Natural killer cell (primary cell): ENCODE data around the gene LRRN2. TPM values are rescaled to one million over a fixed set of nuclear protein-coding genes. Genes with fewer than 3 reads are reported as not detected.

Source experiments
- ATAC-seq, 3 donors: fragments of 150-1000 bp in 2 of 3; fragments of 200-7000 bp in 1 of 3; cut with Tn5 transposase; 1 replicate in 1 of 3; 2 replicates in 2 of 3; pipeline ENCODE4 v1.10.0; 2021; ENCODE audit warnings: mild to moderate bottlenecking in 2 of 3, moderate library complexity in 2 of 3
- DNase-seq, 2 donors: peaks; one replicate each; pipeline versions ENCODE4 v3.0.0 to v3.0.0-alpha.2; 2013 to 2021; ENCODE audit warnings: mixed read lengths in 1 of 2
- H3K27ac ChIP-seq: one replicate; pipeline ENCODE4 v1.5.1; 2013; ENCODE audit warnings: mild to moderate bottlenecking, low read length
- H3K27me3 ChIP-seq: one replicate; pipeline ENCODE4 v1.6.1; 2013; ENCODE audit warnings: low read length; ENCODE audit not compliant: control insufficient read depth, insufficient read depth
- H3K36me3 ChIP-seq: one replicate; pipeline ENCODE4 v1.6.1; 2013; ENCODE audit warnings: low read length; ENCODE audit not compliant: control insufficient read depth, insufficient read depth
- H3K4me1 ChIP-seq: one replicate; pipeline ENCODE4 v1.6.1; 2013; ENCODE audit warnings: low read length; ENCODE audit not compliant: control insufficient read depth, insufficient read depth
- H3K4me3 ChIP-seq: one replicate; pipeline ENCODE4 v1.5.1; 2013; ENCODE audit warnings: low read length
- H3K9me3 ChIP-seq: one replicate; pipeline ENCODE4 v1.6.1; 2013; ENCODE audit warnings: low read length; ENCODE audit not compliant: control insufficient read depth, insufficient read depth
- H3K27ac Mint-ChIP-seq, 2 donors: one replicate each; pipeline ENCODE4 v1.8.0; 2022; ENCODE audit warnings: mild to moderate bottlenecking in 2 of 2, mixed read lengths in 2 of 2, moderate library complexity in 1 of 2
- H3K27me3 Mint-ChIP-seq, 2 donors: one replicate each; pipeline ENCODE4 v1.8.0; 2022; ENCODE audit warnings: low read depth in 2 of 2, mixed read lengths in 2 of 2
- H3K36me3 Mint-ChIP-seq: one replicate; pipeline ENCODE4 v1.8.0; 2022; ENCODE audit warnings: mixed read lengths
- H3K4me1 Mint-ChIP-seq, 2 donors: one replicate each; pipeline ENCODE4 v1.8.0; 2022; ENCODE audit warnings: mixed read lengths in 2 of 2
- H3K4me3 Mint-ChIP-seq: one replicate; pipeline ENCODE4 v1.8.0; 2022; ENCODE audit warnings: mild to moderate bottlenecking, moderate library complexity, mixed read lengths
- H3K9me3 Mint-ChIP-seq, 2 donors: one replicate each; pipeline ENCODE4 v1.8.0; 2022; ENCODE audit warnings: mixed read lengths in 2 of 2
- WGBS: methylation state at CpG from one replicate; pipeline ENCODE4 v1.1.7; 2013; ENCODE audit warnings: missing lambda C conversion rate; ENCODE audit not compliant: insufficient coverage; 5-methylcytosine and 5-hydroxymethylcytosine counted together
- intact Hi-C: fragments of 100-400 bp; cut with micrococcal nuclease; formaldehyde crosslinking; loops from one replicate; pipeline ENCODE4 v1.14.2; 2022
- total RNA-seq, 4 donors: library from RNA; stranded (reverse); fragments of 120-200 nt in 1 of 4; gene quantifications; one replicate each; pipeline versions ENCODE4 v1.2.3 to v1.2.4, GENCODE V29; 2013 to 2022
- TF ChIP-seq, protein P1 (sequence below): fragments of 200-600 bp; IDR thresholded peaks from one replicate; pipeline ENCODE4 v1.8.0; 2022; ENCODE audit warnings: antibody characterized with exemption

LRRN2 gene
- total RNA-seq, 3 donors from 2014 or later (not counting 1 experiment from before 2014, with no cell fraction given): 0.10 to 0.27 TPM; not detected in 1

DNA sequence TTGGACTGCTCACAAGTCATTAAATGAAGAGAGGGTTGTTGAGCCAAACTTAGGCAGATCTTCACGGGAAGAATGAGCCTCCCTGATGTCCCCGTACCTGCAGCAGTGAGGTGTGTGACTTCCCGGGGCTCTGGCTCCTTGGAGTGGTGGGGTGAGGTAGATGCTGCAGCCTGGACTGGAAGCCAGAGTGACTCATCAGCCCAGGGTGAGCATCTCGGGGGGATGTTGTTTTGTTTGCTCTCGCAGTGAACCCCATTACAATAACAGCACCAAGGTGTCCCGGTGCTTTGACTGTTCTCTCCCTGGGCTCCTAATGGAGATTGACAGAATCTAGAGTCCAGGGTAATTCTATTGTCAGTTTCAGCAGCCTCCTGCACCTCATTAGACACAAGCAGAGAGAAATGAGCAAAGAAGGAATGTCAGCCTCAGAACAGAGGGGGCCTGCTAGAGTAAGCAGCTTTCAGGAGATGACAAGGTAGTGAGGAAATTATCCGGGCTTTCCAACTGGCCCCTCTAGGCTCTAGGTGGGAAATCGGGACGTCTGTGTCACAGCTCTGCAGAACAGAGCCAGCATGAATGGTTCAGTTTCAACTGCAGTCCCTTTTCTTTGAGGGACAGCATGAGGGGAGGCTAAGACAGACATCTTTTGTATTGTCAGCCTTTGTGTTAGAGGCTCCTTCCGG lies 36.0 kb upstream of the LRRN2 start:
- no peak overlapping the region for H3K4me3 Mint-ChIP-seq
- H3K9me3 ChIP-seq: no peaks in the 10 kb centered on the region
- H3K27me3 ChIP-seq: no peaks in the 10 kb centered on the region
- intact Hi-C loops: no loop called here
- no peak overlapping the region for H3K27ac ChIP-seq
- peaks cover 16 to 25% of the 10 kb centered on the region in 2 donors for H3K4me1 Mint-ChIP-seq
- TF ChIP-seq, protein P1, sequence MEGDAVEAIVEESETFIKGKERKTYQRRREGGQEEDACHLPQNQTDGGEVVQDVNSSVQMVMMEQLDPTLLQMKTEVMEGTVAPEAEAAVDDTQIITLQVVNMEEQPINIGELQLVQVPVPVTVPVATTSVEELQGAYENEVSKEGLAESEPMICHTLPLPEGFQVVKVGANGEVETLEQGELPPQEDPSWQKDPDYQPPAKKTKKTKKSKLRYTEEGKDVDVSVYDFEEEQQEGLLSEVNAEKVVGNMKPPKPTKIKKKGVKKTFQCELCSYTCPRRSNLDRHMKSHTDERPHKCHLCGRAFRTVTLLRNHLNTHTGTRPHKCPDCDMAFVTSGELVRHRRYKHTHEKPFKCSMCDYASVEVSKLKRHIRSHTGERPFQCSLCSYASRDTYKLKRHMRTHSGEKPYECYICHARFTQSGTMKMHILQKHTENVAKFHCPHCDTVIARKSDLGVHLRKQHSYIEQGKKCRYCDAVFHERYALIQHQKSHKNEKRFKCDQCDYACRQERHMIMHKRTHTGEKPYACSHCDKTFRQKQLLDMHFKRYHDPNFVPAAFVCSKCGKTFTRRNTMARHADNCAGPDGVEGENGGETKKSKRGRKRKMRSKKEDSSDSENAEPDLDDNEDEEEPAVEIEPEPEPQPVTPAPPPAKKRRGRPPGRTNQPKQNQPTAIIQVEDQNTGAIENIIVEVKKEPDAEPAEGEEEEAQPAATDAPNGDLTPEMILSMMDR: no peak
- H3K4me3 ChIP-seq: no peak overlapping the region
- H3K36me3 ChIP-seq: no peaks in the 10 kb centered on the region
- peak overlapping the region; percentile 37 to 41 for H3K27ac Mint-ChIP-seq
- H3K27me3 Mint-ChIP-seq: peaks cover 0 to 4% of the 10 kb centered on the region in 2 donors
- ATAC-seq: no peak
- 79% methylated on average over 10 of the region's 10 CpGs for WGBS
- no peak for DNase-seq
- no peaks in the 10 kb centered on the region for H3K36me3 Mint-ChIP-seq
- no peaks in the 10 kb centered on the region for H3K9me3 Mint-ChIP-seq
- H3K4me1 ChIP-seq: no peaks in the 10 kb centered on the region

DNA sequence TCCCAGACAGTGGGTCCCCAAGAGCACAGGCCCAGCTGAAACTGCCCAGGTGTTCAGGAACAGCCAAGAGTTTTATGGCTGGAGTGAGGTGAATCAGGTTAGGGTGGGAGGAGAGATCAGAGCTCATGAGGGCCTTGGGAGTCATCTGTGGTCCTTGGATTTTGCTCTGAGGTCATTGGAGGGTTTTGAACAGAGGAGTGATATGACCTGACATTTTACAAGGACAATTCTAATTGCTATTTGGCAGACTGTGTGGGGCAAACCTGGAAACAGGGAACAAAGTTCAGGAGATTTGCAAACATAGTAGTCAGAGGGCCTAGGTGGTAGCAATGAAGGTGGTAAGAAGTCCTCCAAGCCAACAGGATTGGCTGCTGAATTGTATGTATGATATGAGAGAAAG lies 31.1 kb upstream of the LRRN2 start:
- H3K27me3 Mint-ChIP-seq: peaks cover 11 to 26% of the 10 kb centered on the region in 2 donors
- no peak for ATAC-seq
- no peaks in the 10 kb centered on the region for H3K36me3 ChIP-seq
- peaks cover 2% of the 10 kb centered on the region in 2 donors for H3K4me1 Mint-ChIP-seq
- no peaks in the 10 kb centered on the region for H3K36me3 Mint-ChIP-seq
- no peak overlapping the region for H3K4me3 Mint-ChIP-seq
- H3K9me3 ChIP-seq: no peaks in the 10 kb centered on the region
- no peak overlapping the region for H3K27ac ChIP-seq
- H3K4me3 ChIP-seq: no peak overlapping the region
- no peak for DNase-seq
- no peaks in the 10 kb centered on the region for H3K27me3 ChIP-seq
- TF ChIP-seq, protein P1: no peak
- no peak overlapping the region for H3K27ac Mint-ChIP-seq
- intact Hi-C loops: no loop called here
- H3K4me1 ChIP-seq: no peaks in the 10 kb centered on the region
- H3K9me3 Mint-ChIP-seq: no peaks in the 10 kb centered on the region

DNA sequence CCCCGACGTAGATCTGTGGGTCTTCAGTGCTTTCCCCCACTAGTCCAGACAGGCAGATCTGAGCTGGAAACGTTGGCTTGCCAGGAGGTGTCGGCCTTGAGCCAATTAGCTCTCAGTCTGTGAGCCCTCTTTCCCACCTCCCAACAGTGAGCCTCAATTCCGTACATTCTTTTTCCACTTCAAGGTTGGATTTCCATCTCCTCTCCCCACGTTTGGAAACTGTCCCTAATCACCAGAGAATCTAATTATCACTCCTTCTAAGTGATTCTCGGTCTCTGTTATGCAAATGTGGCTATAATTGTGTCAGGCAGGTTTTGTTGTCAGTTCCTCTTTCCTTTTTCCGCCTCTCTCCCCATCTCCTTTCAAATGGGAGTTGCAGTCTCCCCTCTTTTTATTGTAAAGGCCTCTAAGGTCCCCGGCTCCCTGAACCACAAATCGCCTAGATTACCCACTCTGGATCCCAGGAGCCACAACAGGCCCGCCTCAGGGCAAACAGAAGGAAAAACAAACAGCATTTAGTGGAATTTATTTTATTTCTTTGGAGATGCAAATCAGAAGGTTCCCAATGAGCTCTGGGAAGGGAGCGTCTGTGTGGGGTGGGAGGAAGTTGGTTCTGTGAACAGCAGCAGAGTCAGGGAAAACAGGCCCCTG lies 29.4 kb upstream of the LRRN2 start:
- Histone ChIP-seq H3K27ac (no peak overlapping the region), H3K9me3 (no peaks in the 10 kb centered on the region), H3K36me3 (no peaks in the 10 kb centered on the region), H3K4me1 (no peaks in the 10 kb centered on the region), H3K27me3 (no peaks in the 10 kb centered on the region), H3K4me3 (no peak overlapping the region)
- ATAC-seq: no peak
- intact Hi-C loops: no loop called here
- Mint-ChIP-seq H3K27ac (no peak overlapping the region), H3K36me3 (no peaks in the 10 kb centered on the region), H3K9me3 (no peaks in the 10 kb centered on the region), H3K27me3 (peaks cover 23 to 41% of the 10 kb centered on the region in 2 donors), H3K4me1 (no peaks in the 10 kb centered on the region), H3K4me3 (no peak overlapping the region)
- TF ChIP-seq, protein P1: no peak
- no peak for DNase-seq
- WGBS: 81% methylated on average over 11 of the region's 12 CpGs
